ENCODE data around the gene SPATA16.
"Not testable (repeated sequence)": the region's sequence is repeated elsewhere in the genome, so short reads cannot be mapped to it uniquely, and the experiment has no call there.

SPATA16 gene

DNA sequence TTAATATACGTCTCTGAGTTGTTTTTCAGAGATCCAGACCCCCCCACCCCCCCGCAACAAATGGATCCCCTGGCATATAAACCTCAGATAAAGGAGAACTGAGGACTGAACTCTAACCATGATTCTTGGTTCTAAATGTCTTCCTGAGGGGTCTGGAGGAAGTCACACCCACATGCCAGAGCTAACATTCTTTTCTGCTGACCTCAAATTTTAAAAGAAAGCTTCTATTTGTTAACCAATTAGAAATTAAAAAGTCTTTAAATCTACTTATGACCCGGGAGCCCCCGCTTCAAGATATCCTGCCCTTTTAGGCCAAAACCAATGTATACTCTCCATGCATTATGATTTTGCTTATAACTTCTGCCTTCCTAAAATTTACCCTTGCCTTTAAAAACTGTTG, 202.2 kb downstream of the SPATA16 start:
- no peak for FAIRE-seq

DNA sequence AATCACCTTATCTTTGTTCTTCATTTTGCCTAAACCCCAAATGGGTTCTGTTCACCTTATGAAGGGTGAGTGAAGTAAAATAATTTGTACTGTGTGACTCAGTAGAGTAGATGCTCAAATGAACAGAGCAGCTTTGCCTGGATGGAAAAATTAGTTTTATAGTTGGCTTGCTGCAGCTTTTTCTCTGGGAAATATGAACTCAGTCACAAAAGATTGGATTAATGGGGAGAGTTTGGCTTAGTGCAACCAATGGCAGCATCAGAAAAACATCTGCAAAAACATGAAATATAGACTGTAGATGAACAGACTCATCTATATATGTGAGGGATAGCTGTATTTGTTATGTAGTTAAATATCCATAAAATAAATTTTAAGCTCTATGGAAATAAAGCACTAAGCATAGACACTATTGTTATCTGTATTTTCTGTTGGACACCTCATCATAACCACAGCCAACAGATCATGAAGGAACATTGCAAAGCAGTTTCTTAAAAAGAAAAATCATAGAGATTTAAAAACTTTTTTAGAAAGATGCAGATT, 209.2 kb downstream of the SPATA16 start:
- no peak for FAIRE-seq

DNA sequence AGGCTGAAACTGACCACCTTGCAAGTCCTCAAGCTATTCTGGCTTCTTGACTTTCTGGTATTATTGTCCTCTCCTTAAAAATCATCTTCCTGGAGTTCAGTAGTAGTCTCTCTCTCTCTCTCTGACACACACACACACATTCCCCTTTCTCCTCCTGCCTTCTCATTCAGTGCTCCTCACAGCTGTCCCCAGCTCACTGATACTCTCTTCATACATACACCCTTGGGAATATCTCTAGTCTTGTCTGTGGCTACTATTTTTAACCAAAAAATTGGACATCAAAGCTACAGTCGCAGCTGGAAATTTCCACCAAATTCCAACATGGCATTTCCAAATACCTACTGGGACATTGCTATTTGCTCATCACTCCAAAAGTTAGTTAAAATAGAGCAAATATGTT, 211.6 kb downstream of the SPATA16 start:
- FAIRE-seq = no peak

DNA sequence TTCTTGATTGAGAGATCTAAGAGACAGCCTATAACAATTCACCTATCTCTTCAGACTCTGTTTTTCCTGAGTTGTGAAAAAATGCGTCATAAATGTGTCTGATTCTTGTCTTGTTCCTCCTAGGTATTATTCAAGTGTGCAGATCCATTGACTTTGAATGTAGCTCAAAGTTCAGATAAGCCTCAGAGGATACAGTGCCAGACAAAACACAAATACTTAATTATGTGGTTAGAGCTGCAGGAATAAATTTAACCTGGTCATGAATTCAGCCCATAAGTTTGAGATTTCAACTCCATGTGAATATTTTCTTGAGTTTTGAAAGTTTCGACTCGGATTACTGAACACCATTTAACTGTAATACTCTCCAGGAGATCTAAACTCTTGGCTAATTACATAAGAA, 216.5 kb downstream of the SPATA16 start:
- no peak for FAIRE-seq

DNA sequence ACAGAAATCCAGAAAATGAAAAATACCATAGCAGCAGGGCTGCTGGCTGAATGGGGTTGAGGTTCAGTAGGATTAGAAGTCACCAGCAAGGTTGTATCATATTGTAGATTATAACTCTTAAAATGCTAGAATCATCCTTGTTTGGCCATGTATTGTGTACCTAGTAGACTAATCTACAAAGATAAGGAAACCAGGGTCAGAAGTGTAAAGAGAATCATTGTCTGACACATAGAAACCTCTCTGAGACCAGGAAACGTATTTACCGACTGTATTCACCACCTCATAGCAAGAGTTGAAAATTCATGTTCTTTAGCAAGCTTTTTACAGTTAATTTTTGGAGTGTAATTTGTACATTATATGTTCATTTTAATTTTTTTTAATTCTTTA, 221.7 kb downstream of the SPATA16 start:
- FAIRE-seq = no peak

DNA sequence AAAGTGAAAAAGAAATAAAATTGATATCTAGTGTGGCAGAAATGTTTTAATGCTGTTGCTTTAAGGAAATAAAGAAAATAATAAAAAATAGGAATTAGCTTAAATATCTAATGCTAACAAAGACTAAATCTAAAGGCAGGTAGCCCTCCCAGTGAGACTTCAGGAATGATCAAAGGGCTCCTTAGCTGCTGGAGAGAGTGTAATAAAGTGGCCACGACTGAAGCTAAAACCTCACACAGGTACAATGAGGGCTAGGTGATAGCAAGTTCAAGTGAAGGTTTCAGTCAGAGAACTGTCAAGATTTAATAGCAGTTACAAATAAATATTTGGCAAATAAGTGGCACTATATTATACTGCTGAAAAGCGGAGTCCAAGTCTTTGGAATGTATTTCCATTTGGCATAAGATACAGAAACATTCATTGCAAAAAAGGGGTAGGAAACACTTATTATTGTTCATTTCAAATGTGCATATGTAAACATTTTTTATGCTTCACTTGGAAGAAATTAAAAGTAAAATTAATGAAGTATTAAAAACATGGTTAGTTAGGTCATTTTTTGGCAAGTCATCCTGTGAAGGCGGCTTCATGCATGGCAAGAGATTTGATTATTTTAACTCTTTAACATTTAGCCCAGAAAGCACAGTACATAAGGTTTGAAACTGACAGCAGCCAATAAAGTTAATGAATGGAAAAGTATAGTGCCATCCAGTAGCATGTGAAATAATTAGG, 222.3 kb downstream of the SPATA16 start:
- no peak for FAIRE-seq

DNA sequence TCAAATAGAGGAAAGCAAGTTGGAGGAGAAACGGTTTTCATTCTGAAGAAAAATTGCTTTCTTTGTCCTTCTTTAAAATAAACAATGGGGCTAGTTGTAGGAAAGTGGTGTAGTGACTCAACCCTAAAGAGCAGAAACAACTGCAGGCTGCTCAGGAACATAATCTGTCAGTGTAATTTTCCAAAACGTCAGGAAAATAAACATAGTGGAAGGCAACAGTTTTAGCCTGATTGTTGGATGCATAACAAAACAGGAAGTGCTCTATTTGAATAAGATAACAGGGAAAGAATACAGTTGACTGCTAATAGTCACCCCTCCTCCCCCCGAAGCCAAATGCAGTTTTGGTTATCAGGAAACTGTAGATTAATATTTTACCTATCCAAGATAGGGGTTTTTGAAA, 222.9 kb downstream of the SPATA16 start:
- no peak for FAIRE-seq

DNA sequence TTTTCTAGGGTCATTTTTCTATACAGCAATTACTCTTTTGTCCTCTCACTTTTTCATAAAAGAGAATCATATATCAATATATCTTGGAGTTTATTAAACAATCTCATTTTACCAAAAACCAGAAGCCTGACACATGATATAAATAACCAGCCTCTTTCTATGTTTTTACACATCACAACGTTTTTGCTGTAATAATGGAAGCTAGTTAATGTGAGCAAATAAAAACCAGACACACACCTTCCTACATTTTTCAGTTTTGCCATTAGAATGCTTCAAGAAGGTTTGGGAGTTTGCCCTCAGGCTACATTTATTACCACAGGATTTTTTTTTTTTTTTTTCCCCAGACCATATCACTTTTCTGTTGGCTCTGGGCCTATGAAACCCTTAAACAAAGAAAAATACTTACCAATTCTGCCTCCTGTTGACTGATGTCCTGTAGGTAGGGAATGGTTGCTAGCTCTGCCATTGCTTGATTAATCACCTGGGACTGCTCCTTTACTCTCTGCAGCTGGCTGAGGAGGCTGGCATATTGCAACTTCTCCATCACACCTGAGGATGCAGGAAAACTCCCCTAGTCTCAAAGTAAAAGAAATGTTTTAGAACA, 225.0 kb downstream of the SPATA16 start:
- FAIRE-seq = no peak

DNA sequence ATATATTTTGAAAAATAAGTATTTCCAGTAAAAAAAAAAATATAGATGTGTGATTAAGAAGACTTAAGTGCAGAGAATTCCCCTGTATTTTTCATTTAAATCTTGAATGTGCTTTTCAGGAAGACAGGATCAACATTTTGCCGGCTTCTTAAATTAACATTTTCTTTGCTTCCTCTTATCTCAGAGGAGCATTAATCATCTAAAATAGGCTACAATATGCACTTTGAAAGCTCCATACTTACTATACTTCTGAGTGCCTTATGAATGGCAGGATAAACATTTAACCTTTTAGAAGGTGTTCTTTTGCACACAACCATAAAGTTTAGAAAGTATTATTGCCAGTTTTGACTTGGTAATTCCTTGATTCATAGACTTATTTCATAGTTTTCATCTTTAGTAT, 226.2 kb downstream of the SPATA16 start:
- no peak for FAIRE-seq

DNA sequence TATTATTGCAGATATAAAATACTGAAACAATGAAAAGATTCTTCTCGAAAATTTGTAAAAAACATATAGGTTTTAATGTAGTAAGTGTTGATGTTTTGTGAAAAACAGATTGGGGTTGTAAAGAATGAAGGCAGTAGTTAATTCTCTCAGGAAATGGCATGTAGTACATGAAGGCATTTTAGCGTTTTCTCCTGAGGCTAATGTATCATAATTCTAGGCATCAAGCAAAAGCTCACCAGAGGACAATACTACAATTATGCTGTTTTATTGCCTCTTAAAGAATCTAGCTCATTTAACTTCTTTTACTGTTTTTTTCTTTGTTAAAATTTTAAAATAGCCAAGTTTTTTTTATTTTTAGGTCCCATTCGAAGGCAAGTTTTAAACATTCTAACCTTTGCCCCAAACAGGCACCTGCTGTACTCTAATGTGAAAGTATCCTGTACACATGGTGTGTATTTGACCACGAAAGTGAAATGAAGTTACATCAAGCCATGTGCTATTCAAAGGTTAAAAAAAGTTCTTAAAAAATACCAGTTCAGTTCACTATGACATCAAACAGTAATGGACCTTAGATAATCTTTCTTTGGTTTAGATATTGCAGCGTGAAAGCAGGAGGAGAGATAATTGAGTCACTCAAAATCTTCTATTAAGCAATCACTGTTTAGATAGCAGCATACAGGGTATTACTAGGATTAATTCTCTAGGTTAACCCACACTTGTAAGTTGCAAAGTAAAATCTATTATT, 227.0 kb downstream of the SPATA16 start:
- FAIRE-seq = no peak

DNA sequence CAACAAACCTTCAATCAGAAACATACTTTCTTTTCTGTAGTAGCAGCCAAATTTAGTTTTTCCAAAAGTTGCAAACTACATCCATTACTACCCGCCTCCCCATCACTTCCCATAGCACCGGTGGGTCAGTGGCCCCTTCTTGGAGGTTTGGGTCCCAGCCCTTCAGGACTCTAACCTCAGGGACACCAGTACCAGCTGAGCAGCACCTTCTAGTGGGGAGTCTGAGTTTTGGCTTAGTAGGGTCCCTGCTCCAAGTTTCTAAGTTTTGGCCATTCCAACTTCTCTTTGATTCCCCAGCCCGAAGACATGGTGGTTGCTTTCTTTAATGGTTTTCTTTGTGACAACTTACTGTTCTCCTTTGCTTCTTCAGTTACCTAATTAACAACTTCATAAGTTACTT, 229.9 kb downstream of the SPATA16 start:
- FAIRE-seq = no peak

DNA sequence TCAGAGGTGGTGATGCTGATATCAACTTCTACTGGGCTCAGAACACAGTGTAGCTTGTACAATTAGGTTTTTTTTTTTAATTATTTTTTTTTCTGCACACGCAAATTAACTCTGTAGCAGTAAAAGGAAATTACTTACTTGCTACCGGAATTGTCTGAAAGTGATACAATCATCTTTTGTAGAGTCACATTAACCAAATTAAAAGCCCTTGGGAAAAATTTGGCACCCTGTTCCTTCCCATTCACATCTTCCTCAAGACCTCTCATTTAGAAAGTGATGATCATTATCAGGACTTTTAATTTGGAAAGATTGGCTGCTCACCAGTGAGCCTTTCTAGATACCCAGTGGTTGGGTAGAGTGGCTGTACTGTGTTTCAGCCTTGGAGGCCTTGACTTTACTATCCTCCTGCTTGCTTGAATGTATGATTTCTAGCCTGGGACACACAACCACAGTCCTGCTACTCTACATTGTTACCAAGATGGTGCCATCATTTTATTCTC, 232.2 kb downstream of the SPATA16 start:
- no peak for FAIRE-seq

DNA sequence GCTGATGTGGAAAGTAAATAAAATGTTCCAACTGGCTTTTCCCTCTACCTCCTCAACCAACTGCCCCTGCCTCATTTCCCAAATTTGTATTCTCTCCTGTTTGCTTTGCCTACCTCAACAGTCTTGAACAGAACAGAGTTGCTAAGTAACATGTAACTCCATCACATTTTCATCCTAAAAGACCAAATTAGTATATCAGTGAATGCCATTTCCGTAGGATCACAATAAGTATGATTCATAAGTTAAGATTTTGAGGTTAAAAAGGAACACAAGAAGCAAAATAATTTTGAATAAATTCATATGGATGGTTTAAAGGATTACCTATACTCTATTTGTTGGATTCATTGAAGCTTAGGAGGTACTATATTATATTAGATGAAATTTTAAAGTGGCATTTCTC, 235.6 kb downstream of the SPATA16 start:
- no peak for FAIRE-seq

DNA sequence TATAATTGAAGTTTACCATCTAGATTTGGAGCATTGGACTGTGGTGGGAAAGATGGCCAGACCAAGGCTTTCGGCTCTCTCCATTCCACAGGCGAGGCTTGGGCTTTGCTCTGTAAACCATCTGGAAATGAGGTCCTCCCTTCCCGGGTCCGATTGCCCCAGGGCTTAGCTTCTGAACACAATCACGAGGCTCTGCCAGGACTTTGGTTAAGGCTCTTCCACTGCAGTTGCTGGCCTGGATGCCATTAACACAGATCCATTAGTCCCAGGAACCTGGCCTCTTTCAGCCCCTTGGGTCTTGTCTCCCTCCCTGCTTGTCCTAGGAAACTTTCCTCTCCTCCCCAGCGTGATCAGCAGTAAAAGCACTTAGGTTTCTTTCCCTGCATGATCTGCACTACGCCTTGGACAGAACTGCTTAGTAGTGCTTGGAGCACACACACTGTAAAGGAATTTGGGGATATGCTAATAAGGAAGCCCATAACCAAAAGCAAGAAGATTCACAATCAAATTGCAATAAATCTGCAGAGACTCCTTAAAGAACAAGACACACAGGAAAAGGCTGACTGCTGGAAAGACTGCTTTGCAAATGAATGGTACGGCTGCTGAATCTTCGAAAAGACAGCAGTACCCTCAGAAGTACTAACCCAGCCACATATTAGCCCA, 236.2 kb downstream of the SPATA16 start:
- FAIRE-seq = no peak

DNA sequence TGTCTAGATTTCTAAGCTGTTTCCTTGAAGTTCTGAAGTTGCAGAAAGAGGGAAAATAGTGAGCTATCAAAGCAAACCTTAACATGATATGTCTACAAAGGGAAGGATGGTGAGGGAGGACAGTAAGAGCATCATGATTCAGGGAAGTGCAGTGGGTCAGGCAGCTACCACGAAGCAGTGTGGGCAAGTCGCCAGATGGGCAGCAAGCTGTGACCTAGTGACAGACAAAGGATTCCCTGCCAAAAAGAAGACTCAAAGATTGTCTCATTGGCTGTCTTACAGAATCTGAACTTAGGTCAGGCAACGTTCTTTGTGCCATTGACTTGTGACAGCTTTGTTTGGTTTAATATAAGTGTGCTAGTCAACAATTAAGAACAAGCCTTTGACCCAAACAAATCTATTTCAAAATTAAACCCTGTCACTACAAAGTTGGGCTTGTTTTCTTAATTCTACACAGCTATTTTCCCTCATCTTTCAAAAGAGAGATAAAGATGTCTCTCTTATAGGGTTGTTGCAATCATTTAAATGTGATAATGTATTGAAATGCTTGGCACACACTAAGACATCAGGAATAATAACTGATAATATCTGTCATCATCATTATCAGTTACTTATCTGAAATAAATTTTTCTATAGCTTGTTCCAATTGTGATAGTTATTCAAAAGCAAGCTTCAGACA, 237.3 kb downstream of the SPATA16 start:
- no peak for FAIRE-seq

DNA sequence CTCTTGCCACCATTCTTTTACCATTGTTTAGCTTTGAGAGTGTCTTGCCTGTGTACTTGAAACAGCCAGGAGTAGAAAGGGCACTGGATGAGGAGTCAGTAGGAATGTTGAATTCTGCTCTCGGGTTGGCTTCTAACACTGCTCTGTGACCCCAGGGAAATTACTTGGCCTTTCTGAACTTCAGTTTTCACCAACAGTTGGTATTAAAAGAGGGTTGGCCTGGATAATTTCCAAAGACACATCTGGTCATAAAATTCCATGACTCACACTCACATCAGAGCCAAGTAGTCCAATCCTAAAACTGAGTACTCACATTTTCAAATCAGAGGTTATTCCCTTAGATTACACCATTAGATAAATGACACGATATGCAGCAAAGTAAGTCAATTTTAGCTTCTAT, 248.9 kb downstream of the SPATA16 start:
- no peak for FAIRE-seq

DNA sequence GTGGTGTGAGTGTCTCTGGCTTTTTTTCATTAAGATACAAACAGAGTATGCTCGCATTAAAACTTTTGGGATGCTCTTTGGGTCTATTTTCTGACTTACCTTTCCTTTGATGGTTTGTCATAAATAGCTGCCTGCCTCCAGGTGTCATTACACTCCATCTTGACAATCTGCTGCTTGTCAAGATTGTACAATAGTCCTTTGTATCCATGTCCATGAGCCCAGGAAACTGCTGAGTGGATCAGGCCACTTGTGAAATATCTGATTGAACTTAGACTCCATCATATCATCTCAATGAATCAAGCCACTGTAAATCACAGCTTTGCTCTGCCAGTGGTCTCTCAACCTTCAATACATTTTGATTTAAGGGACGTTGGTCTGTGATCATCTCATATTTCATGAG, 255.3 kb downstream of the SPATA16 start:
- FAIRE-seq = no peak

DNA sequence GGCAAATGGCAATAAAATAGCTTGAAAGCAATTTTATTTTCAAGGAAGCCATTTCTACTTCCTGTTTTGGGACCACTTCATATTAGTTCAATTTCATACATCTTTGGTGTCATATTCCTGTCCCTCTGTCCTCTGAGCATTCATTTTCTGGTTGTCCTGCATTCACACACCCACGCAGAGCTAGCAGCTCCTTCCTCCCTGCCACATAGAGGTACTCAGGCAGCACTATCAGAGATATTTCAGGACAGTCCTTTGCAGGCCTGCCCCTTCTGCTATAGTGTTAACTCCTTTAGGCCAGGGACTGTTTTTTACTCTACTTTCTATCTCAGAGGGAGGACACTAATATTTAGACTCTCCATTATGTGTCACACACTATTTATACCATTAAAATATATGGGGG, 258.5 kb downstream of the SPATA16 start:
- no peak for FAIRE-seq

DNA sequence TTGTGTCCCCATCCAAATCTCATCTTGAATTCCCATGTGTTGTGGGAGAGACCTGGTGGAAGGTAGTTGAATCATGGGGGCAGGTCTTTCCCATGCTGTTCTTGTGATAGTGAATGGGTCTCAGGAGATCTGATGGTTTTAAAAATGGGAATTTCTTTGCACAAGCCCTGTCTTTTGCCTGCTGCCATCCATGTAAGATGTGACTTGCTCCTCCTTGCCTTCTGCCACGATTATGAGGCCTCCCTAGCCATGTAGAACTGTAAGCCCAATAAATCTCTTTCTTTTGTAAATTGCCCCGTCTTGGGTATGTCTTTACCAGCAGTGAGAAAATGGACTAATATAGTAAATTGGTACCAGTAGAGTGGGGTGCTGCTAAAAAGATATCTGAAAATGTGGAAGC, 261.7 kb downstream of the SPATA16 start:
- FAIRE-seq = not testable (repeated sequence)

DNA sequence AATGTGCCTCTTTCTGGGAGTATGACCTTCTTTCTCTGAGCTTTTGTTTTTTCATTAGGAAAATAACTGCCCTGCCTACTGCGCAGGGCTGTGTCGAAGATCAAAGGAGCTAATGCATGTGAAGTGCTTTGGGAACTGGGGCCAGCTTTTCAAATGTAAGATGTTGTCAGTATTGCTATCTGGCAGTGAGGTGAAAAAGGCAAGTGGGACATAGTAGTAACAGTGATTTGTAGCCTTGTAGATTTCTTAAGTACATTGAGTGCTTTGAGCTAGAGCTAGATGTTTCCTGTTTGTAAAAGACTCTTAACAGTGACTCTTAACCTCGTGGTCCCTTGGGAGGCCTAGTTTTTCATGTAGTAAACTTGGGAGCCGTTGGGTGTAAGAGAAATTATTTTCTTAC, 264.0 kb downstream of the SPATA16 start:
- no peak for FAIRE-seq

DNA sequence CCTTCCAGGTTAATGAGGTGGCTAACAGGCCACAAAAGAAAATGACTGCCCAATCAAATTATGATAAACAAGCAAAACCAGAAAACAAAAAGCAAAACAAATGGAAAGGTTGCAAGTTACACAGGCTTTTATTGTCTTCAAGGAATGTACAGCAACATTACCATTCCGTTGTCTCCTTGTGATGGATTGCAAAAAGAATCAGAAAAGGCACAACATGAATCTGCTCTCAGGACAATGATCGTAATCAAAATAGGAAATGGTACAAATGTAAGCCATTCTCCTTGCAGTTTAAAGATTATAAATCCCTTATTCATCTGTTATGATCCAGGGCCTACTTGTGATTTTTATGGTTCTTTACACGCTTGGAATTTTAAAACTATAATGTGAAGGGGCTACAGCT, 264.7 kb downstream of the SPATA16 start:
- FAIRE-seq = no peak

DNA sequence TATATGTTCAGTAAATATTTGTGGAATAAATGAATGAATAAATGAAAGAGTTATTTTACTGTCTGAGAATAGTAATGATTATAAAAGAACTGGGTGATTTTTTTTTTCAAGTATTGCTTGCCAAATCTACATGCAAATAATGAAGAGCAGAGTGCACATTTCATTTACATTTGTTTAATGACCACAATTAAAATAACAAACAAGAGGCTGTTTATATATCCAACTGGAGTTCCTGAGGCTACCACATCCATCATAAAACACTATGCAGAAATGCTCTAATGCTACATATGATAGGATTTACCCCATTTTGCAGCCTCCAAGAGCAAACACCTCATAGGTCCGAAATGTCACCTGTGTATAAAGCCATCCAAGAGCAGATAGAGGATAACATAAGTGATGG, 266.0 kb downstream of the SPATA16 start:
- no peak for FAIRE-seq
